HCT116 (cell line): Measurements from ENCODE around the gene COL16A1. TPM values are rescaled to one million over a fixed set of nuclear protein-coding genes. Genes with fewer than 3 reads are reported as not detected.

ENCODE experiments used
- ATAC-seq: fragments of 200-7000 bp; cut with Tn5 transposase; 2 replicates; pipeline ENCODE4 v1.9.1; 2020; ENCODE audit warnings: mild to moderate bottlenecking, moderate library complexity
- BruUV-seq: library from RNA; stranded (reverse); fragments of 400-500 nt; replicated peaks from 2 replicates; lab custom pipeline; 2021; lab: Mats Ljungman, UMichigan
- CTCF ChIA-PET: fragments of 300-600 bp; sonication (Branson Sonifier 250); formaldehyde crosslinking; loops from one replicate; lab custom pipeline; 2021; ENCODE audit warnings: antibody characterized with exemption; lab: Charles Lee
- POLR2A ChIA-PET: fragments of 300-600, 350-600 bp; sonication (Branson Sonifier 250); formaldehyde crosslinking; loops from one replicate; lab custom pipeline; 2021; ENCODE audit warnings: antibody characterized with exemption; lab: Charles Lee
- RAD21 ChIA-PET, 2 experiments: fragments of 300-600 bp; sonication (Branson Sonifier 250); formaldehyde crosslinking; loops; one replicate each; lab custom pipeline; 2023; ENCODE audit warnings: low total read pairs in 2 of 2; ENCODE audit not compliant: uncharacterized antibody in 2 of 2, unreplicated experiment in 2 of 2, low non-redundant PET in 1 of 2; lab: Charles Lee
- DNase-seq: peaks from one replicate; pipeline ENCODE4 v3.0.0-alpha.2; 2010; ENCODE audit warnings: low read depth, low spot score
- H2AFZ ChIP-seq: fragments of 200-600 bp; shearing (Covaris generic), sonication (generic); 2 replicates; pipeline ENCODE4 v1.6.1; 2017; ENCODE audit warnings: low read depth, mixed run types, mixed read lengths, antibody characterized with exemption, low read length; ENCODE audit not compliant: poor library complexity, severe bottlenecking
- H3K27ac ChIP-seq: 2 replicates; pipeline ENCODE4 v1.5.1; 2012; ENCODE audit warnings: low read depth, low read length
- H3K27me3 ChIP-seq: fragments of 200-600 bp; sonication (generic); 2 replicates; pipeline ENCODE4 v1.6.1; 2016; ENCODE audit warnings: mixed run types, low read length, mixed read lengths; ENCODE audit not compliant: insufficient read depth
- H3K36me3 ChIP-seq, 2 experiments: fragments of 200-500 bp in 1 of 2; fragments of 200-600 bp in 1 of 2; sonication (Bioruptor generic) in 1 of 2; sonication (generic) in 1 of 2; 2 replicates each; pipeline versions ENCODE4 v1.5.1 to v1.6.1; 2014 to 2016; ENCODE audit warnings: low read length in 2 of 2, inconsistent platforms in 1 of 2, mixed read lengths in 1 of 2, mixed run types in 1 of 2; ENCODE audit not compliant: insufficient read depth in 2 of 2, control insufficient read depth in 1 of 2
- H3K4me1 ChIP-seq, 2 experiments: fragments of 200-600 bp in 1 of 2; sonication (generic) in 1 of 2; 2 replicates each; pipeline versions ENCODE4 v1.5.1 to v1.6.1; 2012 to 2017; ENCODE audit warnings: low read length in 2 of 2, inconsistent platforms in 1 of 2, mild to moderate bottlenecking in 1 of 2, mixed read lengths in 1 of 2, mixed run types in 1 of 2, moderate library complexity in 1 of 2; ENCODE audit not compliant: insufficient read depth in 2 of 2, control insufficient read depth in 1 of 2
- H3K4me2 ChIP-seq: fragments of 200-600 bp; sonication (generic); 2 replicates; pipeline ENCODE4 v1.6.1; 2017; ENCODE audit warnings: mixed run types, low read length, mixed read lengths
- H3K4me3 ChIP-seq, 2 experiments: fragments of 200-600 bp in 1 of 2; sonication (generic) in 1 of 2; replicated peaks in 1 of 2; 2 replicates each; pipeline ENCODE4 v1.5.1; 2011 to 2016; ENCODE audit warnings: low read length in 2 of 2, control low read depth in 1 of 2, low read depth in 1 of 2, mild to moderate bottlenecking in 1 of 2, mixed read lengths in 1 of 2, mixed run types in 1 of 2
- H3K79me2 ChIP-seq: fragments of 200-600 bp; sonication (generic); 2 replicates; pipeline ENCODE4 v1.6.1; 2017; ENCODE audit warnings: mild to moderate bottlenecking, mixed run types, low read length, moderate library complexity, mixed read lengths; ENCODE audit not compliant: insufficient read depth
- H3K9ac ChIP-seq: fragments of 200-600 bp; sonication (generic); 2 replicates; pipeline ENCODE4 v1.6.1; 2016; ENCODE audit warnings: low read length, mixed read lengths
- H3K9me2 ChIP-seq: fragments of 200-600 bp; sonication (generic), shearing (Covaris generic); 2 replicates; pipeline ENCODE4 v1.6.1; 2017; ENCODE audit warnings: mixed run types, mild to moderate bottlenecking, moderate library complexity; ENCODE audit not compliant: insufficient read depth
- H3K9me3 ChIP-seq, 2 experiments: fragments of 200-500 bp in 1 of 2; fragments of 200-600 bp in 1 of 2; sonication (Bioruptor generic) in 1 of 2; sonication (generic) in 1 of 2; 2 replicates each; pipeline ENCODE4 v1.6.1; 2014 to 2017; ENCODE audit warnings: low read length in 2 of 2, mixed read lengths in 2 of 2, inconsistent platforms in 1 of 2, low read depth in 1 of 2, mild to moderate bottlenecking in 1 of 2, mixed run types in 1 of 2, moderate library complexity in 1 of 2; ENCODE audit not compliant: control insufficient read depth in 1 of 2, insufficient read depth in 1 of 2
- H4K20me1 ChIP-seq: fragments of 200-600 bp; sonication (generic), shearing (Covaris generic); 2 replicates; pipeline ENCODE4 v1.6.1; 2017; ENCODE audit warnings: mixed run types, mild to moderate bottlenecking, moderate library complexity; ENCODE audit not compliant: insufficient read depth
- CBX3 ChIP-seq: IDR thresholded peaks from 2 replicates; pipeline ENCODE4 v1.6.1; 2012; ENCODE audit warnings: low read depth
- CEBPB ChIP-seq: IDR thresholded peaks from 2 replicates; pipeline ENCODE4 v1.6.1; 2012; ENCODE audit warnings: low read depth
- ELF1 ChIP-seq: IDR thresholded peaks from 2 replicates; pipeline ENCODE4 v1.6.1; 2012; ENCODE audit warnings: low read depth, borderline replicate concordance
- RAD21 ChIP-seq: IDR thresholded peaks from 2 replicates; pipeline ENCODE4 v1.6.1; 2012; ENCODE audit warnings: low read depth, mild to moderate bottlenecking
- SP1 ChIP-seq: IDR thresholded peaks from 2 replicates; pipeline ENCODE4 v1.6.1; 2012; ENCODE audit warnings: low read depth
- YY1 ChIP-seq: IDR thresholded peaks from 2 replicates; pipeline ENCODE4 v1.6.1; 2011; ENCODE audit warnings: low read length, low read depth, moderate library complexity, mild to moderate bottlenecking; ENCODE audit not compliant: insufficient replicate concordance; ENCODE audit errors: extremely low read depth
- intact Hi-C: fragments of 100-400 bp; cut with micrococcal nuclease; formaldehyde crosslinking; loops from 2 replicates; pipeline ENCODE4 v1.10.0; 2022
- total RNA-seq: library from RNA; stranded (reverse); gene quantifications from one replicate; pipeline ENCODE4 v1.2.1, GENCODE V29; 2021; ENCODE audit not compliant: unreplicated experiment
- TF ChIP-seq, protein P1 (sequence below): IDR thresholded peaks from 2 replicates; pipeline ENCODE4 v1.6.1; 2012; ENCODE audit warnings: low read depth

COL16A1 gene
- total RNA-seq, 1 experiment from 2014 or later: 2.2 TPM

DNA sequence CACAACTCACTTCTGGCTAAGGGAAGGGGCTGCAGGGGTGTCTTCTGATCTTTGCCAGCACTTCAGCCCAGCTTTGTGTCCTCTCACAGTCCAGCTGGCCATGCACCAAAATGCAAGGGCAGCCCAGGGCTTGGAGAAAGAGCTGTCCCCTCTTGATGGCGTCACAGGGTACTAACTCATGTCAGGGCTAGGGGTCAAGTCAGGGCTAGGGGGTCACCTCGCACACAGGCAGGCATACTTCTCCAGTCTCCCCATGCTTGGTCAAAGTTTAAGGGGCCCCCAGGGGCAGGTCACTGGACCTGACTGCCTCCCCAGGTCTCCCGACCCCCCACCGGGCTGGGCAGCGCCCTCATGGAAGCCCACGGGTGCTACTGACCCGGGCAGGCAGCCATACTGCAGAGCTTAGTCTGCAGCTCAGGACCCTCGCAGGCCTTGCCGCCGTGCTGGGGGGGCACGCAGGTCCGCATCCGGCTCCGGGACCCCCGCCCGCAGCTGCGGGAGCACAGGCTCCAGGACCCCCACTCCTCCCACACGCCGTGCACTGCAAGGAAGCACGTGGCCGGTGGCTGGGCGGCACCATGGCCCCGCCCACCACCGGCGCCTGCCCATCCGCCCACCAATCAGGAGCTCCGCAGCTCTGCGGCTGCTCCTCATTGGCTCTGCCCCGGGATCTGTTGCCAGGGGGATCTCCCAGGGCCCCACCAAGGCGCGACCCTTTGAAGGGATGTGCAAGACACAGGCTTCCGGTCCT lies 38.8 kb upstream of the COL16A1 start:
- no peak overlapping the region for H3K9ac ChIP-seq

More for the DNA sequence above, 38.8 kb upstream of the COL16A1 start:
- H3K4me2 ChIP-seq: no peak overlapping the region
- ChIA-PET POLR2A (no interaction called here), CTCF (interaction anchor here (1.4 kb wide), 1 partner anchor 27 kb away, joined by 5 read pairs; no protein-coding TSS in a partner anchor), RAD21 (no interaction called here)
- H3K79me2 ChIP-seq: no peaks in the 10 kb centered on the region
- H3K9me2 ChIP-seq: no peaks in the 10 kb centered on the region
- no peak overlapping the region for H2AFZ ChIP-seq
- H3K9me3 ChIP-seq: no peaks in the 10 kb centered on the region
- no peak for TF ChIP-seq CBX3
- no peak for TF ChIP-seq YY1
- TF ChIP-seq RAD21: no peak
- no peak for TF ChIP-seq SP1
- TF ChIP-seq, protein P1, sequence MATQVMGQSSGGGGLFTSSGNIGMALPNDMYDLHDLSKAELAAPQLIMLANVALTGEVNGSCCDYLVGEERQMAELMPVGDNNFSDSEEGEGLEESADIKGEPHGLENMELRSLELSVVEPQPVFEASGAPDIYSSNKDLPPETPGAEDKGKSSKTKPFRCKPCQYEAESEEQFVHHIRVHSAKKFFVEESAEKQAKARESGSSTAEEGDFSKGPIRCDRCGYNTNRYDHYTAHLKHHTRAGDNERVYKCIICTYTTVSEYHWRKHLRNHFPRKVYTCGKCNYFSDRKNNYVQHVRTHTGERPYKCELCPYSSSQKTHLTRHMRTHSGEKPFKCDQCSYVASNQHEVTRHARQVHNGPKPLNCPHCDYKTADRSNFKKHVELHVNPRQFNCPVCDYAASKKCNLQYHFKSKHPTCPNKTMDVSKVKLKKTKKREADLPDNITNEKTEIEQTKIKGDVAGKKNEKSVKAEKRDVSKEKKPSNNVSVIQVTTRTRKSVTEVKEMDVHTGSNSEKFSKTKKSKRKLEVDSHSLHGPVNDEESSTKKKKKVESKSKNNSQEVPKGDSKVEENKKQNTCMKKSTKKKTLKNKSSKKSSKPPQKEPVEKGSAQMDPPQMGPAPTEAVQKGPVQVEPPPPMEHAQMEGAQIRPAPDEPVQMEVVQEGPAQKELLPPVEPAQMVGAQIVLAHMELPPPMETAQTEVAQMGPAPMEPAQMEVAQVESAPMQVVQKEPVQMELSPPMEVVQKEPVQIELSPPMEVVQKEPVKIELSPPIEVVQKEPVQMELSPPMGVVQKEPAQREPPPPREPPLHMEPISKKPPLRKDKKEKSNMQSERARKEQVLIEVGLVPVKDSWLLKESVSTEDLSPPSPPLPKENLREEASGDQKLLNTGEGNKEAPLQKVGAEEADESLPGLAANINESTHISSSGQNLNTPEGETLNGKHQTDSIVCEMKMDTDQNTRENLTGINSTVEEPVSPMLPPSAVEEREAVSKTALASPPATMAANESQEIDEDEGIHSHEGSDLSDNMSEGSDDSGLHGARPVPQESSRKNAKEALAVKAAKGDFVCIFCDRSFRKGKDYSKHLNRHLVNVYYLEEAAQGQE: no peak
- no peak for TF ChIP-seq CEBPB
- no peak for TF ChIP-seq ELF1
- H3K4me1 ChIP-seq: peaks cover 7 to 20% of the 10 kb centered on the region in 2 experiments
- no peaks in the 10 kb centered on the region for H3K36me3 ChIP-seq
- no peak for ATAC-seq
- intact Hi-C loops: no loop called here
- H3K4me3 ChIP-seq: no peak overlapping the region
- H3K27me3 ChIP-seq: no peaks in the 10 kb centered on the region
- BruUV-seq: no TSS peak
- H3K27ac ChIP-seq: no peak overlapping the region
- H4K20me1 ChIP-seq: no peaks in the 10 kb centered on the region
- DNase-seq: no peak
